Calu3 (cell line): ENCODE data around the gene NEU4. TPM values are rescaled to one million over a fixed set of nuclear protein-coding genes. Genes with fewer than 3 reads are reported as not detected.

Experiments used
- BruUV-seq: library from RNA; stranded (reverse); fragments of 400-500 nt; replicated peaks from 2 replicates; lab custom pipeline; 2021; lab: Mats Ljungman, UMichigan
- CTCF ChIA-PET: fragments of 300-600 bp; sonication (Branson Sonifier 250); formaldehyde crosslinking; loops from one replicate; lab custom pipeline; 2022; ENCODE audit warnings: antibody characterized with exemption; lab: Charles Lee
- DNase-seq: peaks from one replicate; pipeline ENCODE4 v3.0.0; 2022
- H3K27ac Mint-ChIP-seq: one replicate; pipeline ENCODE4 v1.8.0; 2022; ENCODE audit warnings: mixed read lengths; ENCODE audit not compliant: unreplicated experiment
- H3K27me3 Mint-ChIP-seq: one replicate; pipeline ENCODE4 v1.8.0; 2022; ENCODE audit warnings: mixed read lengths; ENCODE audit not compliant: unreplicated experiment
- H3K36me3 Mint-ChIP-seq: one replicate; pipeline ENCODE4 v1.8.0; 2022; ENCODE audit warnings: mild to moderate bottlenecking, moderate library complexity, mixed read lengths; ENCODE audit not compliant: insufficient read depth, unreplicated experiment
- H3K4me1 Mint-ChIP-seq: one replicate; pipeline ENCODE4 v1.8.0; 2022; ENCODE audit warnings: mild to moderate bottlenecking, low read depth, mixed read lengths; ENCODE audit not compliant: unreplicated experiment
- H3K4me3 Mint-ChIP-seq: one replicate; pipeline ENCODE4 v1.8.0; 2022; ENCODE audit warnings: mild to moderate bottlenecking, low read depth, moderate library complexity, mixed read lengths; ENCODE audit not compliant: unreplicated experiment
- H3K9me3 Mint-ChIP-seq: one replicate; pipeline ENCODE4 v1.8.0; 2022; ENCODE audit warnings: low read depth, mixed read lengths; ENCODE audit not compliant: unreplicated experiment
- intact Hi-C: fragments of 100-400 bp; cut with micrococcal nuclease; formaldehyde crosslinking; loops from one replicate; pipeline ENCODE4 v1.10.0; 2022; ENCODE audit not compliant: unreplicated experiment
- total RNA-seq: library from RNA; stranded (reverse); gene quantifications from 2 replicates; pipeline ENCODE4 v1.2.3, GENCODE V29; 2022
- TF ChIP-seq, protein P1 (sequence below): fragments of 200-600 bp; IDR thresholded peaks from one replicate; pipeline ENCODE4 v1.8.0; 2022; ENCODE audit warnings: antibody characterized with exemption; ENCODE audit not compliant: unreplicated experiment

Gene NEU4
- total RNA-seq, 1 experiment from 2014 or later, result 0.14 TPM

- BruUV-seq, result no TSS peak
- Mint-ChIP-seq H3K9me3 (peaks cover 2% of the 10 kb centered on the region), H3K4me3 (no peak overlapping the region), H3K27me3 (peaks cover 85% of the 10 kb centered on the region), H3K4me1 (no peaks in the 10 kb centered on the region), H3K36me3 (no peaks in the 10 kb centered on the region), H3K27ac (no peak overlapping the region)
- intact Hi-C loops, result no loop called here
- CTCF ChIA-PET, result no interaction called here
- DNase-seq, result no peak
- TF ChIP-seq, protein P1, sequence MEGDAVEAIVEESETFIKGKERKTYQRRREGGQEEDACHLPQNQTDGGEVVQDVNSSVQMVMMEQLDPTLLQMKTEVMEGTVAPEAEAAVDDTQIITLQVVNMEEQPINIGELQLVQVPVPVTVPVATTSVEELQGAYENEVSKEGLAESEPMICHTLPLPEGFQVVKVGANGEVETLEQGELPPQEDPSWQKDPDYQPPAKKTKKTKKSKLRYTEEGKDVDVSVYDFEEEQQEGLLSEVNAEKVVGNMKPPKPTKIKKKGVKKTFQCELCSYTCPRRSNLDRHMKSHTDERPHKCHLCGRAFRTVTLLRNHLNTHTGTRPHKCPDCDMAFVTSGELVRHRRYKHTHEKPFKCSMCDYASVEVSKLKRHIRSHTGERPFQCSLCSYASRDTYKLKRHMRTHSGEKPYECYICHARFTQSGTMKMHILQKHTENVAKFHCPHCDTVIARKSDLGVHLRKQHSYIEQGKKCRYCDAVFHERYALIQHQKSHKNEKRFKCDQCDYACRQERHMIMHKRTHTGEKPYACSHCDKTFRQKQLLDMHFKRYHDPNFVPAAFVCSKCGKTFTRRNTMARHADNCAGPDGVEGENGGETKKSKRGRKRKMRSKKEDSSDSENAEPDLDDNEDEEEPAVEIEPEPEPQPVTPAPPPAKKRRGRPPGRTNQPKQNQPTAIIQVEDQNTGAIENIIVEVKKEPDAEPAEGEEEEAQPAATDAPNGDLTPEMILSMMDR, result no peak
Observed at GRCh38 chr2:241836292-241836691, 27.3 kb downstream of the NEU4 start.

GRCh38 chr2:241837197-241837965, 28.4 kb downstream of the NEU4 start:
- BruUV-seq, result no TSS peak
- Mint-ChIP-seq H3K4me1 (no peaks in the 10 kb centered on the region), H3K27ac (no peak overlapping the region), H3K4me3 (no peak overlapping the region), H3K27me3 (peaks cover 85% of the 10 kb centered on the region), H3K9me3 (no peaks in the 10 kb centered on the region), H3K36me3 (no peaks in the 10 kb centered on the region)
- CTCF ChIA-PET, result no interaction called here
- no peak for DNase-seq
- TF ChIP-seq, protein P1, result no peak
- intact Hi-C loops, result no loop called here

DNA sequence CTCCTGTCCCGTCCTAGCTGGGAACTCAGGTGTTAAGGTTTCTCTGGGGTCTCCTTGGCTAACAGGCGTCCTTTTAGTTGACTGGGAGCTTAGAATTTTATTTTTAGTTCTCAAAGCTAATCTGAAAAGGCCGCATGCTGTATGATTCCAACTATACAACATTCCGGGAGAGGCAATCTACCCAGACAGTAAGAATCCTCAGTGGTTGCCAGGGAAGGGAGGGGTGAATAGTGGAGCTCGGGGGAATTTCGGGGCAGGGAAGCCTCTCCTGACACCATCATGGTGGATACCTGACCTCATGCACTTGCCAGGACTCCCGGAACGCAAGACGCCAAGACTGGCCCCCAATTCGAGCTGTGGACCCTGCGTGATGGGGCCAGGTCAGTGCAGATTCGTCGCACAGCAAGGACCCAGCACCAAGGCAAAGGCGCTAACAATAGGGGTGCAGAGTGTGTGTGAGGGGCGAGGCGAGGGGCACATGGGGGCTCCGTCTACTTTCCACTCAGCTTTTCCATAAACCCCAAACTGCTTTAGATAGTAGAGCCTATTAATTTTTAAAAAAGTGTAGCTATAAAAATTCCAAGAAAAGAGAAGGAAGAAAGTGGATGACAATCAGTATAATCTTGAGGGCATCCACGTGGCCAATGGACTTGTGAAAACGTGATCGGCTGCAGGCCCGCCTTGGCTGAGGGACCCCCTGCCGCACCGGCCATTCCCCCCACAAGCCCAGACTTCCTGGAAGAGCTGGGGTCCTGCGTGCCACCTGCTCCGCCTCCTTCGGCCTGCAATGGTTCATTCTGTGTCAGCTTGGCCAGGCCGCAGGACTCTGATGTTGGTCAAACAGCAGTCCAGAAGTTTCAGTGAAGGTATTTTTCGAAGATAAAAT, 32.4 kb downstream of the NEU4 start:
- Mint-ChIP-seq H3K27ac (no peak overlapping the region), H3K27me3 (peaks cover 96% of the 10 kb centered on the region), H3K9me3 (no peaks in the 10 kb centered on the region), H3K4me1 (no peaks in the 10 kb centered on the region), H3K36me3 (peaks cover 6% of the 10 kb centered on the region), H3K4me3 (no peak overlapping the region)
- intact Hi-C loops, result no loop called here
- no TSS peak for BruUV-seq
- no peak for DNase-seq
- TF ChIP-seq, protein P1, result no peak
- CTCF ChIA-PET, result no interaction called here

- H3K36me3 Mint-ChIP-seq, result peaks cover 6% of the 10 kb centered on the region
- peaks cover 96% of the 10 kb centered on the region for H3K27me3 Mint-ChIP-seq
- DNase-seq, result no peak
- TF ChIP-seq, protein P1, result no peak
- BruUV-seq, result no TSS peak
- H3K9me3 Mint-ChIP-seq, result no peaks in the 10 kb centered on the region
- H3K4me3 Mint-ChIP-seq, result no peak overlapping the region
- CTCF ChIA-PET, result no interaction called here
- no peaks in the 10 kb centered on the region for H3K4me1 Mint-ChIP-seq
- H3K27ac Mint-ChIP-seq, result no peak overlapping the region
- intact Hi-C loops, result no loop called here
Observed at GRCh38 chr2:241842067-241842415, 33.0 kb downstream of the NEU4 start.
